Measurements from ENCODE around the gene CNTN4. TPM values are rescaled to one million over a fixed set of nuclear protein-coding genes. Genes with fewer than 3 reads are reported as not detected.
A peak's percentile ranks its signal among the peaks of the same experiment; 100 is the strongest.

CNTN4 gene
- total and polyA plus RNA-seq, 2 experiments from 2014 or later, result 0.91 to 4.0 TPM

GRCh38 chr3:2921903-2922302 is 823.2 kb downstream of the CNTN4 start:
- Histone ChIP-seq H3K27me3 (ENCODE audit: insufficient read depth) (no peaks in the 10 kb centered on the region), H3K4me2 (no peak overlapping the region), H4K20me1 (replicated peaks; ENCODE audit: insufficient read depth) (no peaks in the 10 kb centered on the region), H3K4me1 (ENCODE audit: insufficient read depth) (peaks cover 5% of the 10 kb centered on the region), H3K36me3 (ENCODE audit: insufficient read depth) (no peaks in the 10 kb centered on the region), H3K27ac (ENCODE audit: low read depth) (no peak overlapping the region), H3K4me3 (no peak overlapping the region), H3F3A (replicated peaks; ENCODE audit: low read depth) (no peaks in the 10 kb centered on the region), H3K9me2 (ENCODE audit: insufficient read depth) (no peaks in the 10 kb centered on the region), H2AFZ (no peak overlapping the region), H3K79me2 (replicated peaks; ENCODE audit: insufficient read depth) (no peaks in the 10 kb centered on the region)
- no peak for ATAC-seq
- Mint-ChIP-seq H3K27ac (no peak overlapping the region), H3K27me3 (ENCODE audit: insufficient read depth, low read depth, poor library complexity) (peaks cover 1% of the 10 kb centered on the region), H3K36me3 (ENCODE audit: low read depth) (peaks cover 26% of the 10 kb centered on the region), H3K4me3 (no peak overlapping the region), H3K4me1 (no peaks in the 10 kb centered on the region), H3K9me3 (peaks cover 95% of the 10 kb centered on the region)
- DNase-seq (ENCODE audit: low spot score), result peak; percentile 38
- TF ChIP-seq ZNF331 (CRISPR knock-in tag; IDR thresholded peaks at IDR 0.05; ENCODE audit: low read depth) (no peak), CTCF (conservative IDR thresholded peaks at IDR 0.05; ENCODE audit: low read depth in 2 of 2) (peak; percentile 63 to 64)

- Histone ChIP-seq H3K9me2 (ENCODE audit: insufficient read depth) (no peaks in the 10 kb centered on the region), H3K27me3 (ENCODE audit: insufficient read depth) (no peaks in the 10 kb centered on the region), H3F3A (replicated peaks; ENCODE audit: low read depth) (no peaks in the 10 kb centered on the region), H3K4me2 (no peak overlapping the region), H4K20me1 (replicated peaks; ENCODE audit: insufficient read depth) (no peaks in the 10 kb centered on the region), H3K79me2 (replicated peaks; ENCODE audit: insufficient read depth) (no peaks in the 10 kb centered on the region), H3K4me1 (ENCODE audit: insufficient read depth) (peaks cover 5% of the 10 kb centered on the region), H3K36me3 (ENCODE audit: insufficient read depth) (no peaks in the 10 kb centered on the region), H3K4me3 (no peak overlapping the region), H2AFZ (no peak overlapping the region), H3K27ac (ENCODE audit: low read depth) (no peak overlapping the region)
- ATAC-seq (no peak), DNase-seq (ENCODE audit: low spot score) (peak; percentile 9)
- TF ChIP-seq ZNF462 (CRISPR knock-in tag; IDR thresholded peaks at IDR 0.05) (no peak), ETS1 (IDR thresholded peaks at IDR 0.05) (no peak)
- H3K36me3 Mint-ChIP-seq (ENCODE audit: low read depth), result peaks cover 19% of the 10 kb centered on the region; the same call in 2 of the 3 replicates
- H3K4me1 Mint-ChIP-seq, result no peaks in the 10 kb centered on the region
- H3K4me3 Mint-ChIP-seq, result no peak overlapping the region
- peaks cover 1% of the 10 kb centered on the region for H3K27me3 Mint-ChIP-seq (ENCODE audit: insufficient read depth, low read depth, poor library complexity)
- H3K9me3 Mint-ChIP-seq, result peaks cover 94% of the 10 kb centered on the region
- no peak overlapping the region for H3K27ac Mint-ChIP-seq
These were observed 824.7 kb downstream of the CNTN4 start for GRCh38 chr3:2923390-2923789.

All from GM23338 (cell line).